VCaP (cell line): ENCODE measurements around the gene CRYBG1.

Experiments
- H3K27ac ChIP-seq: fragments of 450-650 bp; 2 replicates; pipeline ENCODE4 v1.5.1; 2017
- TF ChIP-seq, protein P1 (sequence below): fragments of 450-650 bp; conservative IDR thresholded peaks from 2 replicates; pipeline ENCODE4 v1.5.1; 2017; ENCODE audit warnings: mild to moderate bottlenecking, moderate library complexity

CRYBG1 gene

GRCh38 chr6:106426250-106426970 lies 65.9 kb downstream of the CRYBG1 start:
- H3K27ac ChIP-seq = peak overlapping the region; percentile 97; the same call in 1 of the 2 replicates
- TF ChIP-seq, protein P1, sequence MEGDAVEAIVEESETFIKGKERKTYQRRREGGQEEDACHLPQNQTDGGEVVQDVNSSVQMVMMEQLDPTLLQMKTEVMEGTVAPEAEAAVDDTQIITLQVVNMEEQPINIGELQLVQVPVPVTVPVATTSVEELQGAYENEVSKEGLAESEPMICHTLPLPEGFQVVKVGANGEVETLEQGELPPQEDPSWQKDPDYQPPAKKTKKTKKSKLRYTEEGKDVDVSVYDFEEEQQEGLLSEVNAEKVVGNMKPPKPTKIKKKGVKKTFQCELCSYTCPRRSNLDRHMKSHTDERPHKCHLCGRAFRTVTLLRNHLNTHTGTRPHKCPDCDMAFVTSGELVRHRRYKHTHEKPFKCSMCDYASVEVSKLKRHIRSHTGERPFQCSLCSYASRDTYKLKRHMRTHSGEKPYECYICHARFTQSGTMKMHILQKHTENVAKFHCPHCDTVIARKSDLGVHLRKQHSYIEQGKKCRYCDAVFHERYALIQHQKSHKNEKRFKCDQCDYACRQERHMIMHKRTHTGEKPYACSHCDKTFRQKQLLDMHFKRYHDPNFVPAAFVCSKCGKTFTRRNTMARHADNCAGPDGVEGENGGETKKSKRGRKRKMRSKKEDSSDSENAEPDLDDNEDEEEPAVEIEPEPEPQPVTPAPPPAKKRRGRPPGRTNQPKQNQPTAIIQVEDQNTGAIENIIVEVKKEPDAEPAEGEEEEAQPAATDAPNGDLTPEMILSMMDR = no peak

DNA sequence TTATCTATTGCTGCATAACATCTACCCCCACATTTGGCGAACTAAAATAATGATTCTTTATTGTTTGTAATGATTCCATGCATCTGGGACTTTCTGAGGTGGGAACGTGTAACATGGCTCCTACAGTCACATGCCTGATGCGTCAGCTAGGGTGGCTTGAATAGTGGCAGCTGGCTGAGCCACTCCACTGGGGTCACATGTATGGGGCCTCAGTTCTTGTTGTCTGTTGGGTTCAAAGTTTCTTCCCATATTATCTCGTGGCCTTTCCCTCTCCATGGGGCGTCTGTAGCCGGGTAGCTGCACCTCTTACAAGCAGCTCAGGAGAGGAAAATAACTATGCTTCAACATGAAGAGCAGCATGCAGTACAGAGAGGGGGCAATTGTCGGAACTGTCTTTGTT lies 69.9 kb downstream of the CRYBG1 start:
- TF ChIP-seq, protein P1 = no peak
- peak overlapping the region; percentile 97 for H3K27ac ChIP-seq

GRCh38 chr6:106431405-106431804 lies 70.9 kb downstream of the CRYBG1 start:
- TF ChIP-seq, protein P1 = no peak
- peak overlapping the region; percentile 97 for H3K27ac ChIP-seq

- TF ChIP-seq, protein P1 = no peak
- peak overlapping the region; percentile 97 for H3K27ac ChIP-seq
These were observed 71.5 kb downstream of the CRYBG1 start for GRCh38 chr6:106431972-106432371.

- TF ChIP-seq, protein P1 = no peak
- peak overlapping the region; percentile 97 for H3K27ac ChIP-seq
These were observed 74.0 kb downstream of the CRYBG1 start for GRCh38 chr6:106434530-106434929.

DNA sequence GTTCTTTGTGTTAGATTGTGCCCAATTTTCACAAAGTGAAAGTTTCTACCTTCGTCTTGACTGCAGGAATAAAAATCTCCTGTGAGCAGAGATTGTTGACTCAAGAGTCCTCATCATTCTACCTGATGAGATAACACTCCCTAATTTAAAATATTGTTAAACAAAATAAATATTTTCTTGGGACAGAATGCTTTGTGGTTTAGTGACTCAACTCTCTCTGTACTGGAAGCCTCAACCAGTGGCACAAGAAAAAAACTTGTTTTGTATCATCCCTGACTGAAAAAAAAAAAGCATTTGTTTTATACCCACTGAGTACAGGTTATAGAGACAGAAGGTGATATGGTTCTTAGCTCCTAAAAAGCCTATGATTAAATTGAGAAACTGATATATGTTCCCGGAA lies 78.9 kb downstream of the CRYBG1 start:
- H3K27ac ChIP-seq = peak overlapping the region; percentile 93
- TF ChIP-seq, protein P1 = no peak

DNA sequence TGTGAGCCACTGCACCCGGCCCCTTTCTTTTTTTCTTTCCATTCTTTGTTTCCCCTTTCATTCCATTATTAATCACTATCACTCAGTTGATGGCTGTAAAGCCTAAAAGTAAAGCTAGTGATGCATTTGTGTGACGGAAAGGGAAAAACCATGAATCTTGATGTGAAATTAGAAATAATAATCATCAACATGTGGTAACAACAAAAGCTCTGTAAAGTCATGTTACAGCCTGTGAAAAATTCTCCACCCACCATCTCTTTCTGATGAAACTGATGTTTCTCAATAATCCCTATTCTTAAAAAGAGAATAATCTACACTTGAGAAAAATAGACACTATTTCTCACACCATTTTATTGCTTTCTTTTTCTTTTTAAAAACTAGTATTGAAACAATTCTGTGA lies 80.0 kb downstream of the CRYBG1 start:
- TF ChIP-seq, protein P1 = no peak

More for the DNA sequence above, 80.0 kb downstream of the CRYBG1 start:
- peak overlapping the region; percentile 93 for H3K27ac ChIP-seq
